ENCODE measurements around the gene ECHS1. TPM values are rescaled to one million over a fixed set of nuclear protein-coding genes. Genes with fewer than 3 reads are reported as not detected.
"Not testable (repeated sequence)": the region's sequence is repeated elsewhere in the genome, so short reads cannot be mapped to it uniquely, and the experiment has no call there.

Gene ECHS1
- total and polyA plus RNA-seq, 2 experiments from 2014 or later = 82.2 to 150 TPM

DNA sequence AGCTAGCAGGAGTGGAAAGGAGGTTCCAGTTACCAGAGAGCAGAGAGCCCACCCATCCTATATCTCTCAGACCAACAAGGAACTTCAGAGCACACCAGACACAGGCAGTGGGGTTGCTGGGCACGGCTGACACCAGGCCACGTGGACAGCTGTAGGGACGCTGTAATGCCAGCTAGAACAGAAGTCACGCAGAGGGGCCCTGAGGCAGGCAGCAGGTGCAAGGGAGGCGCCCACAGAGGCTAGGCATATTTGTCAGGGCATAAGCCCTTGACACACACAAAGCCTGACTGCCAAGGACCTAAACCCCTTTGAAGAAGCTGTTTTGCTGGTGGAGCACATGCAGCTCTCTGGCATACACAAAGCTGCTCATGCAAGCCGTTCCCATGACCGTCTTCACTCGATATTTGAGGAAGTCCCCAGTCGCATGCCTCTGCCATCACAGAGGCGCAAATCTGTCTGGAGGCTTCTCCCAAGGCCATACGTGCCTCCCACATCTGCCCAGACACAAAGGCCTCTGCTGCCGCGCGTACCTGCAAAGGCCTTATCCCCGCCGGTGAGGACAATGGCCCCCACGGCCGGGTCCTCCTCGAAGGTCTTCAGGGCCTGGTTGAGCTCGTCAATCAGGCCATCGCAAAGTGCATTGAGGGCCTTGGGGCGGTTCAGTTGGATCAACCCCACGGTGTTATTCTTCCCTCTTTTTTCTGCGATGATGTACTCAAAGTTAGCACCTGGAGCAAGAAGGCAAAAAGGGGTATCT, 2.9 kb downstream of the ECHS1 start:
- no peaks in the 10 kb centered on the region for H3K27me3 ChIP-seq (replicated peaks; ENCODE audit: insufficient read depth)
- 91 to 93% methylated on average over 24 of the region's 24 CpGs for WGBS, 2 experiments (ENCODE audit: low coverage in 1 of 2, low lambda C conversion rate in 2 of 2, missing lambda C conversion rate in 2 of 2)

DNA sequence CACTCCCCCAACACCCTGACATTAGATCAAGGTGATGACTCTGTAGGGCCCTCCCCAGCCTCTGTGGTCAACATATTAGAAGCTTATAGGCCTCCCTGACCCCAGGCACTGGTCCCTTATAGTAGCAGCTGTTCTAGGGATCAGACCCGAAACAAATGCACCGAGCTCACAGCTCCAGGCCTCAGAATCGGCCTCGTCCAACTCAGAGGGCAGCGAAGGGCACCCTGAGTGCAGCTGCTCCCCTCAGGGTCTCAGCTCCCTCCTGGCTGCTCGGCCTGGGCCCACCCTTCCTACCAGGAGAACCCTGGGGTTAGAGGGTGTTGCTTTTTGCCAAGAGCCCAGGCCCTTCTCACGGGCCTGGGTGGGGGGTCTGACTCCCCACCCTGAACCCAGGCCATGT, 5.0 kb downstream of the ECHS1 start:
- peaks cover 3% of the 10 kb centered on the region; the same call in 1 of the 2 replicates for H3K36me3 ChIP-seq (ENCODE audit: low read depth)
- 98 to 100% methylated on average over 6 to 7 of the region's 7 CpGs for WGBS, 2 experiments (ENCODE audit: low coverage in 1 of 2, low lambda C conversion rate in 2 of 2, missing lambda C conversion rate in 2 of 2)

More for the DNA sequence above, 2.9 kb downstream of the ECHS1 start:
- no peak overlapping the region for H3K27ac ChIP-seq
- no peak overlapping the region for H3K4me3 ChIP-seq
- 0 out of 2 replicates have a peak, but pooled peaks cover 10% of the 10 kb centered on the region for H3K79me2 ChIP-seq (ENCODE audit: insufficient read depth)
- no peaks in the 10 kb centered on the region for H4K20me1 ChIP-seq (ENCODE audit: insufficient read depth)
- H3K36me3 ChIP-seq (ENCODE audit: low read depth) = peaks cover 3% of the 10 kb centered on the region; the same call in 1 of the 2 replicates
- H2AFZ ChIP-seq = no peak overlapping the region
- no peak overlapping the region for H3K4me2 ChIP-seq (ENCODE audit: unreplicated experiment)
- H3K4me1 ChIP-seq (ENCODE audit: insufficient read depth) = no peaks in the 10 kb centered on the region
- no peak overlapping the region for H3K9ac ChIP-seq
- in situ Hi-C loops (cut with MboI) = no loop called here
- DNase-seq = no peak
- no peaks in the 10 kb centered on the region for H3K9me2 ChIP-seq (ENCODE audit: insufficient read depth)
- TF ChIP-seq EZH2 (IDR thresholded peaks at IDR 0.05; ENCODE audit: insufficient read depth, poor library complexity, severe bottlenecking) (no peak), EZH2phosphoT487 (IDR thresholded peaks at IDR 0.05; ENCODE audit: insufficient read depth, low read depth) (no peak)
- H3F3A ChIP-seq (ENCODE audit: insufficient read depth) = no peaks in the 10 kb centered on the region
- H3K9me3 ChIP-seq (ENCODE audit: low read depth) = no peaks in the 10 kb centered on the region

GRCh38 chr10:133367461-133367860, 5.7 kb downstream of the ECHS1 start:
- H3K9ac ChIP-seq; H3F3A ChIP-seq (ENCODE audit: insufficient read depth); H3K4me1 ChIP-seq (ENCODE audit: insufficient read depth); H2AFZ ChIP-seq; H3K9me3 ChIP-seq (ENCODE audit: low read depth); H3K4me3 ChIP-seq; DNase-seq; H3K36me3 ChIP-seq (ENCODE audit: low read depth); H3K27me3 ChIP-seq (replicated peaks; ENCODE audit: insufficient read depth); H3K9me2 ChIP-seq (ENCODE audit: insufficient read depth); H3K4me2 ChIP-seq (ENCODE audit: unreplicated experiment); in situ Hi-C loops (cut with MboI); H3K27ac ChIP-seq; H4K20me1 ChIP-seq (ENCODE audit: insufficient read depth): not testable (repeated sequence)
- 0 out of 2 replicates have a peak, but pooled peaks cover 10% of the 10 kb centered on the region for H3K79me2 ChIP-seq (ENCODE audit: insufficient read depth)
- 60 to 95% methylated on average over 2 of the region's 7 CpGs for WGBS, 2 experiments (ENCODE audit: low coverage in 1 of 2, low lambda C conversion rate in 2 of 2, missing lambda C conversion rate in 2 of 2)

More for the DNA sequence above, 5.0 kb downstream of the ECHS1 start:
- Histone ChIP-seq H3K9me3 (ENCODE audit: low read depth) (no peaks in the 10 kb centered on the region), H3F3A (ENCODE audit: insufficient read depth) (no peaks in the 10 kb centered on the region), H3K4me1 (ENCODE audit: insufficient read depth) (no peaks in the 10 kb centered on the region), H3K9ac (no peak overlapping the region), H3K27me3 (replicated peaks; ENCODE audit: insufficient read depth) (no peaks in the 10 kb centered on the region), H3K27ac (no peak overlapping the region), H3K79me2 (ENCODE audit: insufficient read depth) (0 out of 2 replicates have a peak, but pooled peaks cover 10% of the 10 kb centered on the region), H3K4me3 (no peak overlapping the region), H4K20me1 (ENCODE audit: insufficient read depth) (no peaks in the 10 kb centered on the region), H3K4me2 (ENCODE audit: unreplicated experiment) (no peak overlapping the region), H2AFZ (no peak overlapping the region), H3K9me2 (ENCODE audit: insufficient read depth) (no peaks in the 10 kb centered on the region)
- in situ Hi-C loops (cut with MboI) = no loop called here
- no peak for DNase-seq
- TF ChIP-seq EZH2 (IDR thresholded peaks at IDR 0.05; ENCODE audit: insufficient read depth, poor library complexity, severe bottlenecking) (no peak), EZH2phosphoT487 (IDR thresholded peaks at IDR 0.05; ENCODE audit: insufficient read depth, low read depth) (no peak)

- no peaks in the 10 kb centered on the region for H4K20me1 ChIP-seq (ENCODE audit: insufficient read depth)
- H3K9me2 ChIP-seq (ENCODE audit: insufficient read depth) = no peaks in the 10 kb centered on the region
- H3K27me3 ChIP-seq (replicated peaks; ENCODE audit: insufficient read depth) = no peaks in the 10 kb centered on the region
- H2AFZ ChIP-seq = no peak overlapping the region
- peaks cover 3% of the 10 kb centered on the region; the same call in 1 of the 2 replicates for H3K36me3 ChIP-seq (ENCODE audit: low read depth)
- no peak overlapping the region for H3K9ac ChIP-seq
- in situ Hi-C loops (cut with MboI) = no loop called here
- 0 out of 2 replicates have a peak, but pooled peaks cover 5% of the 10 kb centered on the region for H3K79me2 ChIP-seq (ENCODE audit: insufficient read depth)
- H3F3A ChIP-seq (ENCODE audit: insufficient read depth) = no peaks in the 10 kb centered on the region
- no peak overlapping the region for H3K4me2 ChIP-seq (ENCODE audit: unreplicated experiment)
- no peak overlapping the region for H3K4me3 ChIP-seq
- no peaks in the 10 kb centered on the region for H3K4me1 ChIP-seq (ENCODE audit: insufficient read depth)
- no peak for DNase-seq
- no peak for TF ChIP-seq EZH2 (IDR thresholded peaks at IDR 0.05; ENCODE audit: insufficient read depth, poor library complexity, severe bottlenecking)
- no peak for TF ChIP-seq EZH2phosphoT487 (IDR thresholded peaks at IDR 0.05; ENCODE audit: insufficient read depth, low read depth)
- no peak overlapping the region for H3K27ac ChIP-seq
- no peaks in the 10 kb centered on the region for H3K9me3 ChIP-seq (ENCODE audit: low read depth)
- 93 to 94% methylated on average over 8 to 9 of the region's 13 CpGs for WGBS, 2 experiments (ENCODE audit: low coverage in 1 of 2, low lambda C conversion rate in 2 of 2, missing lambda C conversion rate in 2 of 2)
These were observed 6.4 kb downstream of the ECHS1 start for GRCh38 chr10:133366751-133367150.

Measured in GM23248 (cell line).